GM21526 (cell line): ENCODE results near the gene TMOD2.

Experiments used
- ATAC-seq: cut with Tn5 transposase; IDR thresholded peaks from one replicate; pipeline ENCODE4 v1.9.1; 2021; ENCODE audit warnings: moderate library complexity; ENCODE audit not compliant: unreplicated experiment, low FRiP score

Gene TMOD2

DNA sequence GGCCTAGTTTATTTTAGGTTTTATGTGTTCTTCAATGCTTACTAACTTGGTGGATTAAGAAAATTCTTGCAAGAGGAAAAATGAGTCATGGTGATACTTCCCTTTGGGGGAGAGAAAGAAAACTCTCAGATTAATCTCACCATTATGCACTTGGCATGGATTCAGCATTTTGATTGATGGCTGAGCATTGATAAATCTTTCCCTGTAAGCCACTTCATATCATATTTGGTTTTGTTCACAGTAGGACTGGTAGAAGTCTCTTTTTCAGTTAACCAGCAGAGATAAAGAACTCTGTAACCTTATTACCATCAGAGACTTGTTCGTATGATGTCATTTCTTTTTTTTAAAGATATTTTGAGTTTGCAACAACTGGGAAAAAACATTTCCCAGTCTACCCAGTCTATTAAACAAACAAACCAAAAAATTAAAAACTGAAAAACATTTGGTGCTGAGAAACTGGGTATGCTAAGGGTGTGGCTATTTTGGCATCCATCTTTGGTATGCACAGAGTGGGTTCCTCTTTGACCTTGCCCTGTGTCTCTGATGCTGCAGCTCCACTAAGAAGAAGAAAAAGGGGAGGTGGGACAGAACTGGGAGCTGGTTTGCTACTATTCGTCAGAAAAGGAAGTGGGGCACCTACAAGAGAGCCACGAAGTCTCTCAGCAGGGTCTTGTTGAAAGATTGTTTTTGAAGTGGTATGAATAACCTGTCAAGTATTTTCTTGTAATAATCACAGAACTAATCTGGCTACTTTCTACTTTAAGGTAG lies 95.2 kb downstream of the TMOD2 start:
- no peak for ATAC-seq

GRCh38 chr15:51848811-51849210 lies 97.4 kb downstream of the TMOD2 start:
- no peak for ATAC-seq

GRCh38 chr15:51849860-51850259 lies 98.5 kb downstream of the TMOD2 start:
- no peak for ATAC-seq

DNA sequence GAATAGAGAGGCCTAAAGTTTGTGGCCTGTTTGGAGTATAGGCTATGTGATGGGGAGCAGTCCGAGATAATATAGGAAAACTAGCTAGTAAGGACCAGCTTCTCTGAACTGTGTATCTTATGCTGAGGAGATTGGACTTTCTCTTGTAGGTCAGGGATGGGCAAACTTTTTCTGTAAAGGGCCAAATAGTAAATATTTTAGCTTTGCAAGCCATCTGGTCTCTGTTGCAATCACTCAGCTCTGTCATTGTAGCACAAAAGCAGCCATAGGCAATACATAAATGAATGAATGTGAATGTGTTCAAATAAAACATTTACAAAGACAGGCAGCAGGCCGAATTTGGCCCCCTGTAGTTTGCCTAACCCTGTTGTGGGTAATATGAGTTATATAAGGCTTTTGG lies 102.6 kb downstream of the TMOD2 start:
- no peak for ATAC-seq

- no peak for ATAC-seq
Measured at GRCh38 chr15:51855612-51856011, 104.2 kb downstream of the TMOD2 start.

GRCh38 chr15:51856714-51857380 lies 105.5 kb downstream of the TMOD2 start:
- ATAC-seq, result no peak

GRCh38 chr15:51861557-51862359 lies 110.4 kb downstream of the TMOD2 start:
- ATAC-seq, result no peak

DNA sequence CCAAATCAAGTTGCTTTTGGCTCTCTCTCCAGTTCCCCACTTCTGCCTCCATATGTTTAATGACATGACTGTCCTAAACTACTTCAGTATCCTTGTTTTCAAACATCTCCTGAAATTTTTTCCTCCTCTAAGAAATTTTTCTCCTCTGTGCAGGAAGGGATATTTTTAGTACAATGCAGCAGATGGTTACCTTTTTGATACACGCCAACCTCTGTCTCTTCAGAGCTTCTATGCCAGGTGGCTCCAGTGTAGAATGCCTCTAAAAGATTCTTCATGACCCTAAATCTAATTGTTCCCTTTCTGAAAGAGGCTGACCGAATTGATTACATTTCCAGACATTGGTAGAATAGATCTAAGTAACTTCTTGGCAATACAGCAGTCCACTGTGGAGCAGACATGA lies 111.7 kb downstream of the TMOD2 start:
- no peak for ATAC-seq

GRCh38 chr15:51864408-51865056 lies 113.1 kb downstream of the TMOD2 start:
- no peak for ATAC-seq

DNA sequence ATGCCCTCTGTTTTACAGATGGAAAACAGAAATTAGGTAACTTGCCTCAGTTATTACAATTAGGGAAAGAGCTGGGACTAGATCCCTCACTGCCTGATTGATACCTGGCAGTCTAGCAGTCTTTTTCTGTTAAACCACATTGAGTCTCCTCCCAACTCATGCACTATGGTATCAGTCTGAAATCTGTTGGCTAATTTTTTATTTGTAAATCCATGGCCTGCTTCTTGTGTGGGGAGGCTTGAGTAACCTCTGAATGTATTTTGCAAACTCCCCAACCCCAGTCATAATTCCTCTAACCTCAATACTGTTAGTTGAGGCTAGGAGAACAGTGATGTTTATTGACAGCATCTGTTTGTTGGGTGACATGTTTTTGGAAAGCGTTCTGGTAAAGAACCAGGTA lies 113.9 kb downstream of the TMOD2 start:
- ATAC-seq, result no peak
